ENCODE measurements around the gene PNN.
A peak's percentile ranks its signal among the peaks of the same experiment; 100 is the strongest.

The PNN gene

DNA sequence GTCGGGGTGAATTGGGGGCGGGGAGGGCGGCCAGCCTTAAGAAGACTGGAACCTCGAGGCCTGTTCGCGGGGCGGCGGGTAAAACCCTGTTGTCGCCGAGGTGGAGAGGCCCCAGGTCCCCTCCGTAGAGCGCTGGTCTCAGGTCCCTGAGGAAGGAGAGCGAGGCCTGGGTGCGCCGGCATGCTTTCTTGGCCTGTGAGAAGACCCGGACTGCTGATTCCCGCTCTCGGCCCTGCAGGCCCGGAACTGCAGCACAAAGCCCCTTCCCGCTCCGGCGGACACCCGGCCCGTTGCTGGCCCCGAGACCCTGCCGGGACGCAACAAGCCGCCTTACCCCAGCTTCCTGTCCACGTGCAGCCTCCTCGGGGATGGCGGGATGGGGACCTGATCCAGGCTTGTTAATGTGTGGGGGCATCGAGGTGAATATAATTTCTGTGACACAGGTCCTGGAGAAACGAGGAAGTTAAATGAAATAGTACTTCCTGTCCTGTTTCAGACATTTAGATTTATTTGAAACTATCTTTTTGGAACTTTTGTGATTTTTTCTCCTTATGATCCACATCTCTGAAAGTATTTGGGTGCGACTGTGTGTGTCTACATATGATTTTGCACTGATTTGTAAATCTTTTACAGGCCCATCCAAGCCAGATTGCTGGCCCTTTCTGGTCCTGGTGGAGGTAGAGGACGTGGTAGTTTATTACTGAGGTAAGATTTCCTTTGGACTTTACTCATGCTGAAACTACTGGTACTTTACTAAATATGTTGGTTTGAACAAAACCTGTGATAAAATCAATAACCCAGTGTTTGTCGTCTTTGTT, 600 bp downstream of the PNN start:
- H3K4me3 ChIP-seq (ENCODE audit: low read depth, low read length), result peak overlapping the region; percentile 72
- TF ChIP-seq, protein P1, sequence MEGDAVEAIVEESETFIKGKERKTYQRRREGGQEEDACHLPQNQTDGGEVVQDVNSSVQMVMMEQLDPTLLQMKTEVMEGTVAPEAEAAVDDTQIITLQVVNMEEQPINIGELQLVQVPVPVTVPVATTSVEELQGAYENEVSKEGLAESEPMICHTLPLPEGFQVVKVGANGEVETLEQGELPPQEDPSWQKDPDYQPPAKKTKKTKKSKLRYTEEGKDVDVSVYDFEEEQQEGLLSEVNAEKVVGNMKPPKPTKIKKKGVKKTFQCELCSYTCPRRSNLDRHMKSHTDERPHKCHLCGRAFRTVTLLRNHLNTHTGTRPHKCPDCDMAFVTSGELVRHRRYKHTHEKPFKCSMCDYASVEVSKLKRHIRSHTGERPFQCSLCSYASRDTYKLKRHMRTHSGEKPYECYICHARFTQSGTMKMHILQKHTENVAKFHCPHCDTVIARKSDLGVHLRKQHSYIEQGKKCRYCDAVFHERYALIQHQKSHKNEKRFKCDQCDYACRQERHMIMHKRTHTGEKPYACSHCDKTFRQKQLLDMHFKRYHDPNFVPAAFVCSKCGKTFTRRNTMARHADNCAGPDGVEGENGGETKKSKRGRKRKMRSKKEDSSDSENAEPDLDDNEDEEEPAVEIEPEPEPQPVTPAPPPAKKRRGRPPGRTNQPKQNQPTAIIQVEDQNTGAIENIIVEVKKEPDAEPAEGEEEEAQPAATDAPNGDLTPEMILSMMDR (IDR thresholded peaks at IDR 0.05; ENCODE audit: low read depth, low read length, missing control alignments), result no peak
- DNase-seq (ENCODE audit: low read depth), result no peak

DNA sequence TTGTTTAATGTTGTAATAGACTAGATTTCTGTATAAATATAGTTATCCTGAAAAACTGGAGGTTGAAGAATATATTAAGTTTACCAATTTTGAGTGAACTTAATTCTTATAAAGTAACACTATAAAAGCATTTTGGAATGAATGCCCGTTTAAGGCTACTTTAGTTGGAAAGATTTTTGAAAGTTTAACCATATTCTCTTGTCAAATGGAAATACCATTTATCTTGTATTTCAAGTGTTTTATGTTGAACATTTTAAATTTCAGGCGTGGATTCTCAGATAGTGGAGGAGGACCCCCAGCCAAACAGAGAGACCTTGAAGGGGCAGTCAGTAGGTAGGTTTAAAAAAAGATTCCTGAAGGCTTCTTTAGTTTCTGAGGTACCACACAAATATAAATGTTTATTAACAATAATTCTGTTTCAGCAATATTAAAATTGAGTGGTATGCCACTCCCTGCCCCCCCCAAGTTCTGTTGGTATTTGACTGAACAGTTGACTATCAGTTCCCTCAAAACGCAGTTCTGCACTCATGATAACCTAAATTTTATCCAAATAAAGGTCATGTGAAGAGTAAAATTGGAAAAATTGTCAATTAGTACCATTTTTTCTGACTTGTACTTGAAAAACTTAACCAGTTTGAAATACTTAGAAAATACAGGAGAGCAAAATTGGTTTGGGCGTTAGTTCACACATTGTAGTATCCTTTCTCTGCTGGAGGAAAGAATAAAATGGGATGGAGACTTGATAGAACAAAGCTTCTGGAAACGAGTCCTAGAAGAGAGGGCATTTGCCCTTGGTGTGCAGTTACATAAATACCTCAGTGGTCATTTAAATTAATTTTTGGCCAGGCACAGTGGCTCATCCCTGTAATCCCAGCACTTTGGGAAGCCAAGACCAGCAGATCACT, 1.5 kb downstream of the PNN start:
- peak overlapping the region; percentile 72 for H3K4me3 ChIP-seq (ENCODE audit: low read depth, low read length)
- no peak for DNase-seq (ENCODE audit: low read depth)
- TF ChIP-seq, protein P1 (IDR thresholded peaks at IDR 0.05; ENCODE audit: low read depth, low read length, missing control alignments), result no peak

DNA sequence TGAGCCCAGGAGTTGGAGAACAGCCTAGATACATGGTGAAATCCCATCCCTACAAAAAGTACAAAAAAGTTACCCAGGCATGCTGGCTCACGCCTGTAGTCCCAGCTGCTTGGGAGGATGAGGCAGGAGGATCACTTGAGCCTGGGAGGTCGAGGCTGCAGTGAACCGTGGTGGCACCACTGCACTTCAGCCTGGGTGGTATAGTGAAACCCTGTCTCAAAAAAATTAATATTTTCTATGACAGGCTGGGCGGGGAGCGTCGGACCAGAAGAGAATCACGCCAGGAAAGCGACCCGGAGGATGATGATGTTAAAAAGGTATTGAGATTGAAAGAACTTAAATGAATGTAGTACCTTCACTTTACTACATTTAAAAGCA, 2.1 kb downstream of the PNN start:
- DNase-seq (ENCODE audit: low read depth), result no peak
- TF ChIP-seq, protein P1 (IDR thresholded peaks at IDR 0.05; ENCODE audit: low read depth, low read length, missing control alignments), result no peak
- H3K4me3 ChIP-seq (ENCODE audit: low read depth, low read length), result no peak overlapping the region

DNA sequence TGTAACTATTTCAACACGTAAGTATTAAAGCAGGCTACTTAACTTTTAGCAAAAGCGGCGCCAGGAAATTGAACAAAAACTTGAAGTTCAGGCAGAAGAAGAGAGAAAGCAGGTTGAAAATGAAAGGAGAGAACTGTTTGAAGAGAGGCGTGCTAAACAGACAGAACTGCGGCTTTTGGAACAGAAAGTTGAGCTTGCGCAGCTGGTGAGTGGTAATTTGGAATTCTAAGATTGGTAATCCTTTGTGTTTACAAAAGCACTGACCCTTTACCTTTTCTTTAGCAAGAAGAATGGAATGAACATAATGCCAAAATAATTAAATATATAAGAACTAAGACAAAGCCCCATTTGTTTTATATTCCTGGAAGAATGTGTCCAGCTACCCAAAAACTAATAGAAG, 4.0 kb downstream of the PNN start:
- TF ChIP-seq, protein P1 (IDR thresholded peaks at IDR 0.05; ENCODE audit: low read depth, low read length, missing control alignments), result no peak
- no peak for DNase-seq (ENCODE audit: low read depth)
- H3K4me3 ChIP-seq (ENCODE audit: low read depth, low read length), result no peak overlapping the region

DNA sequence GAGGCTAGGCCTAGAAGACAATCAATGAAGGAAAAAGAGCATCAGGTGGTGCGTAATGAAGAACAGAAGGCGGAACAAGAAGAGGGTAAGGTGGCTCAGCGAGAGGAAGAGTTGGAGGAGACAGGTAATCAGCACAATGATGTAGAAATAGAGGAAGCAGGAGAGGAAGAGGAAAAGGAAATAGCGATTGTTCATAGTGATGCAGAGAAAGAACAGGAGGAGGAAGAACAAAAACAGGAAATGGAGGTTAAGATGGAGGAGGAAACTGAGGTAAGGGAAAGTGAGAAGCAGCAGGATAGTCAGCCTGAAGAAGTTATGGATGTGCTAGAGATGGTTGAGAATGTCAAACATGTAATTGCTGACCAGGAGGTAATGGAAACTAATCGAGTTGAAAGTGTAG, 5.5 kb downstream of the PNN start:
- no peak overlapping the region for H3K4me3 ChIP-seq (ENCODE audit: low read depth, low read length)
- DNase-seq (ENCODE audit: low read depth), result no peak
- TF ChIP-seq, protein P1 (IDR thresholded peaks at IDR 0.05; ENCODE audit: low read depth, low read length, missing control alignments), result no peak

DNA sequence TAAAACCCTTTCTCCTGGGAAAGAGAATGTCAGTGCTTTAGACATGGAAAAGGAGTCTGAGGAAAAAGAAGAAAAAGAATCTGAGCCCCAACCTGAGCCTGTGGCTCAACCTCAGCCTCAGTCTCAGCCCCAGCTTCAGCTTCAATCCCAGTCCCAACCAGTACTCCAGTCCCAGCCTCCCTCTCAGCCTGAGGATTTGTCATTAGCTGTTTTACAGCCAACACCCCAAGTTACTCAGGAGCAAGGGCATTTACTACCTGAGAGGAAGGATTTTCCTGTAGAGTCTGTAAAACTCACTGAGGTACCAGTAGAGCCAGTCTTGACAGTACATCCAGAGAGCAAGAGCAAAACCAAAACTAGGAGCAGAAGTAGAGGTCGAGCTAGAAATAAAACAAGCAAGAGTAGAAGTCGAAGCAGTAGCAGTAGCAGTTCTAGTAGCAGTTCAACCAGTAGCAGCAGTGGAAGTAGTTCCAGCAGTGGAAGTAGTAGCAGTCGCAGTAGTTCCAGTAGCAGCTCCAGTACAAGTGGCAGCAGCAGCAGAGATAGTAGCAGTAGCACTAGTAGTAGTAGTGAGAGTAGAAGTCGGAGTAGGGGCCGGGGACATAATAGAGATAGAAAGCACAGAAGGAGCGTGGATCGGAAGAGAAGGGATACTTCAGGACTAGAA, 6.1 kb downstream of the PNN start:
- TF ChIP-seq, protein P1 (IDR thresholded peaks at IDR 0.05; ENCODE audit: low read depth, low read length, missing control alignments), result no peak
- no peak for DNase-seq (ENCODE audit: low read depth)

More for the DNA sequence above, 6.1 kb downstream of the PNN start:
- no peak overlapping the region for H3K4me3 ChIP-seq (ENCODE audit: low read depth, low read length)
